Esophagus mucosa (tissue), 1 donor: ENCODE data around the gene GPANK1. TPM values are rescaled to one million over a fixed set of nuclear protein-coding genes. Genes with fewer than 3 reads are reported as not detected.
"Not testable (repeated sequence)": the region's sequence is repeated elsewhere in the genome, so short reads cannot be mapped to it uniquely, and the experiment has no call there.

ENCODE experiments used
- ATAC-seq: fragments of 200-7000 bp; cut with Tn5 transposase; one replicate; pipeline ENCODE4 v1.9.1; 2020
- total RNA-seq: library from RNA; stranded (reverse); gene quantifications from one replicate; pipeline ENCODE4 v1.2.4, GENCODE V29; 2023
- donor health status: DM: yes; HTN: yes; CAD: no.

The GPANK1 gene
- total RNA-seq: 8.2 TPM

- peak; percentile 69 for ATAC-seq
Measured at GRCh38 chr6:31664790-31665500, at the start of gene GPANK1. Gene GPANK1, minus strand, starts transcription at chr6:31664997. Its CDS starts 519 bp downstream, at chr6:31664478.

- no peak for ATAC-seq
Measured at GRCh38 chr6:31713991-31714684, 49.3 kb upstream of the GPANK1 start.

- ATAC-seq: no peak
Measured at GRCh38 chr6:31713465-31713864, 48.7 kb upstream of the GPANK1 start.

GRCh38 chr6:31712296-31712695 lies 47.5 kb upstream of the GPANK1 start:
- ATAC-seq: peak; percentile 81

GRCh38 chr6:31711233-31711632 lies 46.4 kb upstream of the GPANK1 start:
- ATAC-seq: peak; percentile 84

- no peak for ATAC-seq
Measured at GRCh38 chr6:31710523-31711219, 45.9 kb upstream of the GPANK1 start.

GRCh38 chr6:31709157-31709556 lies 44.4 kb upstream of the GPANK1 start:
- ATAC-seq: not testable (repeated sequence)

- no peak for ATAC-seq
Measured at GRCh38 chr6:31708224-31708623, 43.4 kb upstream of the GPANK1 start.

- ATAC-seq: no peak
Measured at GRCh38 chr6:31707701-31708100, 42.9 kb upstream of the GPANK1 start.

- no peak for ATAC-seq
Measured at GRCh38 chr6:31706599-31706998, 41.8 kb upstream of the GPANK1 start, which contains the start of gene LY6G6F. Gene LY6G6F, plus strand, starts transcription at chr6:31706866. Its CDS starts 41 bp downstream, at chr6:31706907.

GRCh38 chr6:31705931-31706330 lies 41.1 kb upstream of the GPANK1 start:
- ATAC-seq: no peak

GRCh38 chr6:31702819-31703716 lies 38.3 kb upstream of the GPANK1 start, which contains the start of gene ABHD16A:
Gene ABHD16A, minus strand, starts transcription at chr6:31703324. Its CDS starts 43 bp downstream, at chr6:31703281.
- peak; percentile 97 for ATAC-seq

- peak; percentile 3 for ATAC-seq
Measured at GRCh38 chr6:31702405-31702818, 37.6 kb upstream of the GPANK1 start.

GRCh38 chr6:31701666-31702404 lies 37.0 kb upstream of the GPANK1 start:
- ATAC-seq: no peak

GRCh38 chr6:31700740-31701401 lies 36.1 kb upstream of the GPANK1 start:
- ATAC-seq: no peak

GRCh38 chr6:31697555-31697954 lies 32.8 kb upstream of the GPANK1 start:
- peak; percentile 22 for ATAC-seq

- ATAC-seq: no peak
Measured at GRCh38 chr6:31693535-31693934, 28.7 kb upstream of the GPANK1 start.

- ATAC-seq: no peak
Measured at GRCh38 chr6:31692886-31693285, 28.1 kb upstream of the GPANK1 start.

GRCh38 chr6:31692353-31692752 lies 27.6 kb upstream of the GPANK1 start:
- no peak for ATAC-seq

- no peak for ATAC-seq
Measured at GRCh38 chr6:31691564-31692108, 26.8 kb upstream of the GPANK1 start.

GRCh38 chr6:31691078-31691463 lies 26.3 kb upstream of the GPANK1 start:
- ATAC-seq: no peak
